GM19025 (cell line): ENCODE measurements around the gene ECM1.

Experiments
- ATAC-seq: cut with Tn5 transposase; IDR thresholded peaks from one replicate; pipeline ENCODE4 v1.9.1; 2021; ENCODE audit warnings: mild to moderate bottlenecking, low read depth, moderate library complexity; ENCODE audit not compliant: unreplicated experiment

Gene ECM1

GRCh38 chr1:150507912-150508864, at the start of gene ECM1:
Gene ECM1 (plus strand): TSS chr1:150508109. CDS start chr1:150508210, 101 bp downstream.
- ATAC-seq: no peak

DNA sequence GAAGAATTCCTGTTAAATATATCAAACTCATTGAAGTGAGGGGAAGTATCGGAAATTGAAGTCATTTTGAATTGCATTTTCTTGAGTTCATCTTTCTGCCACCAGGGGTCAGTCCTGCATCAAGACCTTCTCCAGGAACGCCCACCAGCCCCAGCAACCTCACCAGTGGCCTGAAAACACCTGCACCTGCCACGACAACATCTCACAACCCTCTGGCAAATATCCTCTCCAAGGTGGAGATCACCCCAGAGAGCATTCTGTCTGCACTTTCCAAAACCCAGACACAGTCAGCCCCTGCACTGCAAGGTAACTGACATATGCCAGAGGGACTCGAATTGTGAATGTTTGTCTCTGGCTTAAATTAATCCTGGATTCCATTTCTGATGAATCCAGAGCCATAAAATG, 43.5 kb upstream of the ECM1 start:
- ATAC-seq: no peak

DNA sequence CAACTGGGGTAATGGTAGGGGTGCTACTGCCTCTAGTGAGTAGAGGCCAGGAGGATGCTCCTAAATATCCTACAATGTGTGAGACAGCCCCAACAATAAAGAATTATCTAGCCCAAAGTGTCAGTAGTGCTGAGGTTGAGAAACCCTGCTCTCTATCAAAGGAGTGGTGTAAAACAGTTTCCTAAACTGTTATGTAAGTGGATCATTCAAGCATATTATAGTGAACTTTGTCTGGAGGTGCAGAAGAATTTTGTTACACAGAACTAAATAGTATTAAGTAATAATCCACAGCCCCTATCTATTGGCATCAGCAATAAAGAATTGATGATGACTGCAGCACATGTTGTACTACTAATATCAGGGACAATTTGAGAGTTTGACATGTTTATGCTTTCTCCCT, 40.9 kb upstream of the ECM1 start:
- no peak for ATAC-seq

DNA sequence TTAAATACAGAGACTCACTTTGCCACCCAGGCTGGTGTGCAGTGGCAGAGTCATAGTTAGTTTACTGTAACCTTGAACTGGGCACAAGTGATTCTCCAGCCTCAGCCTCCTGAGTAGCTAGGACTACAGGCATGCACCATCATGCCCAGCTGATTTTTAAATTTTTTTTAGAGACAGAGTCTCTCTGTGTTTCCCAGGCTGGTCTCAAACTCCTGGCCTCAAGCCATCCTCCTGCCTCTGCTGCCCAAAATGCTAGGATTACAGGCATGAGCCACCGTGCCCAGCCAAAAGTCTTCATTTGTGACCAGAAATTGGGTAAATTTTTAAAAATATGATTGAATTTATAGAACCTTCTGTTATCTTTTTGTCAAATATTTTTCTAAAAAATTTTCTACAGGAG, 38.6 kb upstream of the ECM1 start:
- ATAC-seq: no peak

- ATAC-seq: no peak
Measured at GRCh38 chr1:150472601-150473200, 35.2 kb upstream of the ECM1 start.

DNA sequence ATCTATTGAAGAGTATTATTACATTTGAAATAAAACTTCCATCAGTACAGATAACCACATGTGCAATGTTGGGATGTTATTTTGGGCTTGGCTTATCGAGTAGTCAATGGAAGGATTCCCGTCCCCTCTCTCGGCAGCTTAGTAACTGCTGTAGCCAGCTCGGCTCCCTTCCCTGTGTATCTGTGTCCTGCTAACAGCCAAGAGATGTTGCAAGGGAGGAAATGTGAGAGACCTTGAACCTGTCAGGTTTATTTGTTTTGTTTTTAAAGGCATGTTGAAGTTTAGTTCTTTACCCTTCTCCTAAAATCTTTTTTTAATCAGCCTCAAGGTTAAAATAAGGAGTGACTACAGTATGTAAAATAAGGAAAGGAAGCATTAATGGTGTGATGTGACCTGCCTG, 34.2 kb upstream of the ECM1 start:
- no peak for ATAC-seq

- no peak for ATAC-seq
Measured at GRCh38 chr1:150474869-150475268, 33.0 kb upstream of the ECM1 start.

GRCh38 chr1:150476754-150477153, 31.2 kb upstream of the ECM1 start:
- ATAC-seq: no peak

DNA sequence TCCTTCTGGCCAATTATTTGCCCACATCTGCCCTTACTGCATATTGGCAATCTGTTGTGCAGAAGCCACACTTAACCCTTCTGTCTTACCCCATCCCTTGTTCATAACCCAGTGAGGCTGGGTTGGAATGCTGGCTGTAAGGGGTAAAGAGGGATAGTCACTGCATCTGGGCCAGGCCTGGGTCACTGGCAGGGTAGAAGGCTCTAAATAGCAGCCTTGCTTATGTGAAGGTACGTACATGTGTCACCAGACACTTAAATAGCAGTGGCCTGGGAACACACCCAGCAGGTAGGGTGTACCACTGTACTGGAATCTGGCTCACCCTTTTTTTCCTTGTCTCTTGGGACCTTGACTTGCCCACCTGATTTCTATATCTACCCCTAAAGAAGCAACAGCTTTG, 30.6 kb upstream of the ECM1 start:
- no peak for ATAC-seq

DNA sequence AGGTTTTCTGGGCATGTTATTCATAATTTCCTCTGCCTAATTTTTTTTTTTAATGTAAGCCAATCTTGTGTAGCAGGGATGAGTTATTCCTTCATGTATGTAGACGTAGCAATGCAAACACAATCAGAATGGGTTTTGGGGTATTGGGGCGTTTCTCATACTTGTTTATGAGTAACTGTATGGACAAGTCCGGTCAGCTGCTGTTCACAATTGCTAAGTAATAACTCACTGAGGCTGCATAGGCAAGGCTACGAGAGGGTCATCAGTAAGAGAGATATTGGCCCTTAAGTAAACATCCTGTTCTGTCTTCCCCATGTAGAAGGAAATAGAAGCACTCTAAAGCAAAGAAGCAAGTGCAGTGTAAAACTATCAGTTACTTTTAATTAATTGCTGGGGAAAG, 30.2 kb upstream of the ECM1 start:
- no peak for ATAC-seq

DNA sequence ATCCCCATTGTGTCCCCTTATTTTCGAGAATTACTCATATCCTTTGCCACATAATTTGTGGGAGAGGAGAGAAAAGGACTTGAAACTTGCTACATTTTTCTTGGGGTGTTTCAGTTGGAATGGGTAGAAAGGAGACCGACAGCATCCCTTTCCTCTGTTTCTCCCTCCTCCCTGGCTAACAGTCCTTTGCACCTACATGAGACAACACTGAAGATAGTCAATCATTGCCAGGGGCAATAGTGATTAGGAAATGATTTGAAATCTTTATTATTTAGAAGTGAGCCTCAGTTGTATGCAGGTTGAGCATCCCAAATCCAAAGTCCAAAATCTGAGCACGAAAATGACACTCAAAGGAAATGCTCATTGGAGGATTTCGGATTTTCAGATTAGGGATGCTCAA, 28.5 kb upstream of the ECM1 start:
- no peak for ATAC-seq

DNA sequence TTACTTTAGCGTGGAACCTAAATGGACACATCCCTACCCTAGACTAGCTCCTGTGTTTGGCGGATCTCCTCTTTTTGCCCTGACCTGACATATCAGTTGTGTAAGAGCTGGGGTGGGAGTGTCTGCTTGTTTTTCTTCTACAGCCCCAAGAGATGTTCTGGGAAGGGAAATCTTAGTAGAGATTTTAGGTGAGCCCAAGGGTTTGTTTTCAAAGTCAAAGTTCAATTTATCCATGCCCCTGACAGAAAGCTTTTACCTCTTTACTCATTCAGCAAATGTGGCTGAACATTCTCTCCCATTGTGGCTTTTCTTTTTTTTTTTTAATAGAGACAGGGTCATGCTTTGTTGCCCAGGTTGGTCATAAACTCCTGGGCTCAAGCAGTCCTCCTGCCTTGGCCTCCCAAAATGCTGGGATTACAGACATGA, 28.0 kb upstream of the ECM1 start:
- no peak for ATAC-seq

- no peak for ATAC-seq
Measured at GRCh38 chr1:150484431-150484830, 23.5 kb upstream of the ECM1 start.

DNA sequence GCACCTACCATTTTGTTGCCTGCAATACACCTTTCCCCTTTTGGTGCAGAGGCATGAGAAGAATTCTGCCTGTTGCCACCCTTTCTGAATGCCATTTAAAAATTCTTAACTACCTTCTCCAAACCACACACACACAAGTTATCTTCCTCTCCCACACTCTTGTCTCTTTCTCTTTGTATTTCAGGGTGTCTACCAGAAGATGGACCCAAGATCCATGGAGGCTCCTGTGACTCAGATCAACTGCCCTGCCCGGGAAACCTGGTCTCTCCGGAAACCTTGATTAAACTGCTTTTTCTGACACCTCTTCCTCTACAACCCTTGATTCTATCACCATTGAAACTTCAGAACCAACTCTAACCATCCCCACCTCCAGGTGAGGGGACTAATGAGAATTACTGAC, 23.0 kb upstream of the ECM1 start:
- no peak for ATAC-seq

GRCh38 chr1:150486966-150487762, 20.7 kb upstream of the ECM1 start, which contains the start of gene TARS2:
Gene TARS2 (plus strand): TSS chr1:150487419. CDS start chr1:150487451, 32 bp downstream.
- peak; percentile 99 for ATAC-seq

GRCh38 chr1:150487763-150488115, 20.2 kb upstream of the ECM1 start:
- no peak for ATAC-seq

- ATAC-seq: no peak
Measured at GRCh38 chr1:150493175-150493574, 14.7 kb upstream of the ECM1 start.

GRCh38 chr1:150498342-150498741, 9.6 kb upstream of the ECM1 start:
- no peak for ATAC-seq

GRCh38 chr1:150505431-150505830, 2.5 kb upstream of the ECM1 start:
- ATAC-seq: no peak

- no peak for ATAC-seq
Measured at GRCh38 chr1:150508982-150509381, 1.1 kb downstream of the ECM1 start.

DNA sequence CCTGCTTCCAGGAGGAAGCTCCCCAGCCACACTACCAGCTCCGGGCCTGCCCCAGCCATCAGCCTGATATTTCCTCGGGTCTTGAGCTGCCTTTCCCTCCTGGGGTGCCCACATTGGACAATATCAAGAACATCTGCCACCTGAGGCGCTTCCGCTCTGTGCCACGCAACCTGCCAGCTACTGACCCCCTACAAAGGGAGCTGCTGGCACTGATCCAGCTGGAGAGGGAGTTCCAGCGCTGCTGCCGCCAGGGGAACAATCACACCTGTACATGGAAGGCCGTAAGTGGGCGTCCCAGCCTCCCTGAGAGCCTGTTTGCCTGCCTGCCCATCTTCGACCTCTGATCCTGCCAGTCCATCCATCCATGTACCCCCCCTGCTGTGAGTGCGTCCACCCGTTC, 3.6 kb downstream of the ECM1 start:
- no peak for ATAC-seq
